GM12874 (cell line): Measurements from ENCODE around the gene INF2.

ENCODE experiments used
- CTCF ChIP-seq: IDR thresholded peaks from 2 replicates; pipeline ENCODE4 v1.5.1; 2011; ENCODE audit warnings: low read depth, mild to moderate bottlenecking, control low read depth, low read length, moderate library complexity; ENCODE audit not compliant: insufficient read depth

The INF2 gene

GRCh38 chr14:104729835-104730181, 40.4 kb downstream of the INF2 start:
- no peak for TF ChIP-seq CTCF

- no peak for TF ChIP-seq CTCF
Observed at GRCh38 chr14:104730487-104730886, 41.1 kb downstream of the INF2 start.

GRCh38 chr14:104731320-104732294, 42.2 kb downstream of the INF2 start:
- peak; percentile 44; the same call in 1 of the 2 replicates for TF ChIP-seq CTCF

GRCh38 chr14:104732355-104732804, 43.0 kb downstream of the INF2 start:
- no peak for TF ChIP-seq CTCF

- no peak for TF ChIP-seq CTCF
Observed at GRCh38 chr14:104732931-104733681, 43.7 kb downstream of the INF2 start.

GRCh38 chr14:104734051-104734587, 44.7 kb downstream of the INF2 start:
- TF ChIP-seq CTCF, result no peak

GRCh38 chr14:104734601-104734990, 45.2 kb downstream of the INF2 start:
- no peak for TF ChIP-seq CTCF
